Loucy (cell line): Measurements from ENCODE around the gene COL12A1.

Experiments used
- EZH2phosphoT487 ChIP-seq: fragments of 200-600 bp; IDR thresholded peaks from 2 replicates; pipeline ENCODE4 v1.6.1; 2018; ENCODE audit warnings: antibody characterized with exemption, mild to moderate bottlenecking, moderate library complexity, borderline replicate concordance
- TF ChIP-seq, protein P1 (sequence below): fragments of 200-600 bp; sonication (generic); conservative IDR thresholded peaks from 2 replicates; pipeline ENCODE4 v1.5.1; 2014; ENCODE audit warnings: mild to moderate bottlenecking, antibody characterized with exemption, low read length

- TF ChIP-seq EZH2phosphoT487, result no peak
- TF ChIP-seq, protein P1, sequence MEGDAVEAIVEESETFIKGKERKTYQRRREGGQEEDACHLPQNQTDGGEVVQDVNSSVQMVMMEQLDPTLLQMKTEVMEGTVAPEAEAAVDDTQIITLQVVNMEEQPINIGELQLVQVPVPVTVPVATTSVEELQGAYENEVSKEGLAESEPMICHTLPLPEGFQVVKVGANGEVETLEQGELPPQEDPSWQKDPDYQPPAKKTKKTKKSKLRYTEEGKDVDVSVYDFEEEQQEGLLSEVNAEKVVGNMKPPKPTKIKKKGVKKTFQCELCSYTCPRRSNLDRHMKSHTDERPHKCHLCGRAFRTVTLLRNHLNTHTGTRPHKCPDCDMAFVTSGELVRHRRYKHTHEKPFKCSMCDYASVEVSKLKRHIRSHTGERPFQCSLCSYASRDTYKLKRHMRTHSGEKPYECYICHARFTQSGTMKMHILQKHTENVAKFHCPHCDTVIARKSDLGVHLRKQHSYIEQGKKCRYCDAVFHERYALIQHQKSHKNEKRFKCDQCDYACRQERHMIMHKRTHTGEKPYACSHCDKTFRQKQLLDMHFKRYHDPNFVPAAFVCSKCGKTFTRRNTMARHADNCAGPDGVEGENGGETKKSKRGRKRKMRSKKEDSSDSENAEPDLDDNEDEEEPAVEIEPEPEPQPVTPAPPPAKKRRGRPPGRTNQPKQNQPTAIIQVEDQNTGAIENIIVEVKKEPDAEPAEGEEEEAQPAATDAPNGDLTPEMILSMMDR, result no peak
Measured at GRCh38 chr6:75201021-75201420, 4.8 kb downstream of the COL12A1 start.
